ENCODE results near the gene DLD. TPM values are rescaled to one million over a fixed set of nuclear protein-coding genes. Genes with fewer than 3 reads are reported as not detected.

The DLD gene
- total and polyA plus RNA-seq, 4 donors, result 49.4 to 121 (median 67.1) TPM

DNA sequence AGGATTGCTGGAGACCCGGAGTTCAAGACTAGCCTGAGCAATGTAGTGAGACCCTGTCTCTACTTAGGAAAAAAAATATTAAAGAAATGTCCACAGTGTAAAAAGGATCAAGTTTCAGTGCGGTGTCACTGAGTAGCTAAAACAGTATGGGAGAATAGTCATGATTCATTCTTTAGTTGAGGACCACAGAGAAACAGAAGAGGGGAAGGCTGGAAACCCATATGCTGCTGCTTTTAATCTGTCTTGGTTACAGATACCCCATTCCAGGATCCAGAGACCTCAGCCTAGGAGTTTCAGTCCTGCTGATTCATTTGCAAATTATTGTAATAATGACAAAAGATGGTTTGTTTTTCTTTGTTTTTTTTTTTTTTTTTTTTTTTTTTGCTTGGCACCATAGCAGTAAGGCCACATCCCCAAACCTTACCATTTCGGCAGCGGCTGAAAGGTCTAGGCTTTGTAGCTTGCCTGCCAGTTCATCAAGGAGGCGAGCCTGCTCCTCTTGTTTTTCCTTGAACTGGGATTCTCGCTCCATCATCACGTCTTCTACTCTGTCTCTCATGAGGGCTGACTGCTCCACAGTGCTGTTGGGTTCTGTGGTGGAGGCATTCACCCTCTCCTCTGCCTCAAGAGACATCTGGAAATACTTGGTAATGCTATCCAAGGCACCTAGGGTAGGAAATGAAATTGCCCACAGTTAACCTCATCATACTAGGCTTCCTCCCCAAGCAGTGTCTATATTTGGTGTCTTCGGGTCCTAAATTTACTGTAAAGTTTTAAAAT lies 44.2 kb downstream of the DLD start:
- Histone ChIP-seq H3K27ac (ENCODE audit: low read depth in 1 of 2, low read length in 2 of 2) (no peak overlapping the region), H3K36me3 (ENCODE audit: control insufficient read depth in 4 of 4, insufficient read depth in 3 of 4, low read depth in 1 of 4, low read length in 3 of 4) (peaks cover 0 to 11% (median under 1%) of the 10 kb centered on the region in 4 donors), H3K9me3 (ENCODE audit: control insufficient read depth in 4 of 4, low read length in 3 of 4) (no peaks in the 10 kb centered on the region), H3K27me3 (ENCODE audit: control insufficient read depth in 4 of 4, insufficient read depth in 4 of 4, low read length in 3 of 4) (no peaks in the 10 kb centered on the region), H3K9ac (ENCODE audit: low read depth in 1 of 2, low read length in 2 of 2) (no peak overlapping the region), H3K4me1 (ENCODE audit: control insufficient read depth in 4 of 4, insufficient read depth in 4 of 4, low read length in 3 of 4) (peaks cover 0 to 4% (median under 1%) of the 10 kb centered on the region in 4 donors), H3K4me3 (ENCODE audit: low read depth in 1 of 3, low read length in 3 of 3) (no peak overlapping the region)
- WGBS, result 83% methylated on average over 8 of the region's 8 CpGs
- no peak for DNase-seq (ENCODE audit: low spot score)
- TF ChIP-seq, protein P1, sequence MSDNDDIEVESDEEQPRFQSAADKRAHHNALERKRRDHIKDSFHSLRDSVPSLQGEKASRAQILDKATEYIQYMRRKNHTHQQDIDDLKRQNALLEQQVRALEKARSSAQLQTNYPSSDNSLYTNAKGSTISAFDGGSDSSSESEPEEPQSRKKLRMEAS (IDR thresholded peaks at IDR 0.05), result no peak
- TF ChIP-seq, protein P2, sequence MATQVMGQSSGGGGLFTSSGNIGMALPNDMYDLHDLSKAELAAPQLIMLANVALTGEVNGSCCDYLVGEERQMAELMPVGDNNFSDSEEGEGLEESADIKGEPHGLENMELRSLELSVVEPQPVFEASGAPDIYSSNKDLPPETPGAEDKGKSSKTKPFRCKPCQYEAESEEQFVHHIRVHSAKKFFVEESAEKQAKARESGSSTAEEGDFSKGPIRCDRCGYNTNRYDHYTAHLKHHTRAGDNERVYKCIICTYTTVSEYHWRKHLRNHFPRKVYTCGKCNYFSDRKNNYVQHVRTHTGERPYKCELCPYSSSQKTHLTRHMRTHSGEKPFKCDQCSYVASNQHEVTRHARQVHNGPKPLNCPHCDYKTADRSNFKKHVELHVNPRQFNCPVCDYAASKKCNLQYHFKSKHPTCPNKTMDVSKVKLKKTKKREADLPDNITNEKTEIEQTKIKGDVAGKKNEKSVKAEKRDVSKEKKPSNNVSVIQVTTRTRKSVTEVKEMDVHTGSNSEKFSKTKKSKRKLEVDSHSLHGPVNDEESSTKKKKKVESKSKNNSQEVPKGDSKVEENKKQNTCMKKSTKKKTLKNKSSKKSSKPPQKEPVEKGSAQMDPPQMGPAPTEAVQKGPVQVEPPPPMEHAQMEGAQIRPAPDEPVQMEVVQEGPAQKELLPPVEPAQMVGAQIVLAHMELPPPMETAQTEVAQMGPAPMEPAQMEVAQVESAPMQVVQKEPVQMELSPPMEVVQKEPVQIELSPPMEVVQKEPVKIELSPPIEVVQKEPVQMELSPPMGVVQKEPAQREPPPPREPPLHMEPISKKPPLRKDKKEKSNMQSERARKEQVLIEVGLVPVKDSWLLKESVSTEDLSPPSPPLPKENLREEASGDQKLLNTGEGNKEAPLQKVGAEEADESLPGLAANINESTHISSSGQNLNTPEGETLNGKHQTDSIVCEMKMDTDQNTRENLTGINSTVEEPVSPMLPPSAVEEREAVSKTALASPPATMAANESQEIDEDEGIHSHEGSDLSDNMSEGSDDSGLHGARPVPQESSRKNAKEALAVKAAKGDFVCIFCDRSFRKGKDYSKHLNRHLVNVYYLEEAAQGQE (IDR thresholded peaks at IDR 0.05), result no peak
- TF ChIP-seq, protein P3, sequence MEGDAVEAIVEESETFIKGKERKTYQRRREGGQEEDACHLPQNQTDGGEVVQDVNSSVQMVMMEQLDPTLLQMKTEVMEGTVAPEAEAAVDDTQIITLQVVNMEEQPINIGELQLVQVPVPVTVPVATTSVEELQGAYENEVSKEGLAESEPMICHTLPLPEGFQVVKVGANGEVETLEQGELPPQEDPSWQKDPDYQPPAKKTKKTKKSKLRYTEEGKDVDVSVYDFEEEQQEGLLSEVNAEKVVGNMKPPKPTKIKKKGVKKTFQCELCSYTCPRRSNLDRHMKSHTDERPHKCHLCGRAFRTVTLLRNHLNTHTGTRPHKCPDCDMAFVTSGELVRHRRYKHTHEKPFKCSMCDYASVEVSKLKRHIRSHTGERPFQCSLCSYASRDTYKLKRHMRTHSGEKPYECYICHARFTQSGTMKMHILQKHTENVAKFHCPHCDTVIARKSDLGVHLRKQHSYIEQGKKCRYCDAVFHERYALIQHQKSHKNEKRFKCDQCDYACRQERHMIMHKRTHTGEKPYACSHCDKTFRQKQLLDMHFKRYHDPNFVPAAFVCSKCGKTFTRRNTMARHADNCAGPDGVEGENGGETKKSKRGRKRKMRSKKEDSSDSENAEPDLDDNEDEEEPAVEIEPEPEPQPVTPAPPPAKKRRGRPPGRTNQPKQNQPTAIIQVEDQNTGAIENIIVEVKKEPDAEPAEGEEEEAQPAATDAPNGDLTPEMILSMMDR (IDR thresholded peaks at IDR 0.05; ENCODE audit: low read depth, low read length, missing input control), result no peak
- TF ChIP-seq YY1 (IDR thresholded peaks at IDR 0.05) (no peak), GABPA (IDR thresholded peaks at IDR 0.05 in 1 of 2, conservative IDR thresholded peaks at IDR 0.05 in 1 of 2) (no peak), SP1 (IDR thresholded peaks at IDR 0.05) (no peak), RXRA (IDR thresholded peaks at IDR 0.05) (no peak), HNF4G (IDR thresholded peaks at IDR 0.05) (no peak), FOXA1 (IDR thresholded peaks at IDR 0.05) (no peak)
- TF ChIP-seq, protein P4, sequence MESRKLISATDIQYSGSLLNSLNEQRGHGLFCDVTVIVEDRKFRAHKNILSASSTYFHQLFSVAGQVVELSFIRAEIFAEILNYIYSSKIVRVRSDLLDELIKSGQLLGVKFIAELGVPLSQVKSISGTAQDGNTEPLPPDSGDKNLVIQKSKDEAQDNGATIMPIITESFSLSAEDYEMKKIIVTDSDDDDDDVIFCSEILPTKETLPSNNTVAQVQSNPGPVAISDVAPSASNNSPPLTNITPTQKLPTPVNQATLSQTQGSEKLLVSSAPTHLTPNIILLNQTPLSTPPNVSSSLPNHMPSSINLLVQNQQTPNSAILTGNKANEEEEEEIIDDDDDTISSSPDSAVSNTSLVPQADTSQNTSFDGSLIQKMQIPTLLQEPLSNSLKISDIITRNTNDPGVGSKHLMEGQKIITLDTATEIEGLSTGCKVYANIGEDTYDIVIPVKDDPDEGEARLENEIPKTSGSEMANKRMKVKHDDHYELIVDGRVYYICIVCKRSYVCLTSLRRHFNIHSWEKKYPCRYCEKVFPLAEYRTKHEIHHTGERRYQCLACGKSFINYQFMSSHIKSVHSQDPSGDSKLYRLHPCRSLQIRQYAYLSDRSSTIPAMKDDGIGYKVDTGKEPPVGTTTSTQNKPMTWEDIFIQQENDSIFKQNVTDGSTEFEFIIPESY (IDR thresholded peaks at IDR 0.05), result no peak

GRCh38 chr7:107936312-107936711 lies 45.3 kb downstream of the DLD start:
- H3K9me3 ChIP-seq (ENCODE audit: control insufficient read depth in 4 of 4, low read length in 3 of 4), result no peaks in the 10 kb centered on the region
- H3K4me3 ChIP-seq (ENCODE audit: low read depth in 1 of 3, low read length in 3 of 3), result no peak overlapping the region
- 96% methylated on average over 2 of the region's 2 CpGs for WGBS
- no peaks in the 10 kb centered on the region for H3K27me3 ChIP-seq (ENCODE audit: control insufficient read depth in 4 of 4, insufficient read depth in 4 of 4, low read length in 3 of 4)
- peaks cover 0 to 13% (median 2%) of the 10 kb centered on the region in 4 donors for H3K36me3 ChIP-seq (ENCODE audit: control insufficient read depth in 4 of 4, insufficient read depth in 3 of 4, low read depth in 1 of 4, low read length in 3 of 4)
- H3K4me1 ChIP-seq (ENCODE audit: control insufficient read depth in 4 of 4, insufficient read depth in 4 of 4, low read length in 3 of 4), result peaks cover 0 to 4% (median under 1%) of the 10 kb centered on the region in 4 donors
- no peak overlapping the region for H3K9ac ChIP-seq (ENCODE audit: low read depth in 1 of 2, low read length in 2 of 2)
- no peak for DNase-seq (ENCODE audit: low spot score)
- no peak overlapping the region for H3K27ac ChIP-seq (ENCODE audit: low read depth in 1 of 2, low read length in 2 of 2)
- TF ChIP-seq FOXA1 (IDR thresholded peaks at IDR 0.05) (no peak), RXRA (IDR thresholded peaks at IDR 0.05) (no peak), TAF1 (conservative IDR thresholded peaks at IDR 0.05) (no peak), JUND (IDR thresholded peaks at IDR 0.05) (no peak), EGR1 (IDR thresholded peaks at IDR 0.05; ENCODE audit: low read depth in 2 of 2) (no peak), GABPA (IDR thresholded peaks at IDR 0.05 in 1 of 2, conservative IDR thresholded peaks at IDR 0.05 in 1 of 2) (no peak), FOXA2 (IDR thresholded peaks at IDR 0.05) (no peak), NR2F2 (IDR thresholded peaks at IDR 0.05) (no peak)
- TF ChIP-seq, protein P1 (IDR thresholded peaks at IDR 0.05), result no peak
- TF ChIP-seq, protein P2 (IDR thresholded peaks at IDR 0.05), result no peak
- TF ChIP-seq, protein P3 (IDR thresholded peaks at IDR 0.05; ENCODE audit: low read depth, low read length, missing input control), result no peak

All from liver (tissue), 9 donors.